ENCODE results near the gene GOLIM4. TPM values are rescaled to one million over a fixed set of nuclear protein-coding genes. Genes with fewer than 3 reads are reported as not detected.

GOLIM4 gene
- polyA plus RNA-seq, 1 experiment, result 35.1 TPM

DNA sequence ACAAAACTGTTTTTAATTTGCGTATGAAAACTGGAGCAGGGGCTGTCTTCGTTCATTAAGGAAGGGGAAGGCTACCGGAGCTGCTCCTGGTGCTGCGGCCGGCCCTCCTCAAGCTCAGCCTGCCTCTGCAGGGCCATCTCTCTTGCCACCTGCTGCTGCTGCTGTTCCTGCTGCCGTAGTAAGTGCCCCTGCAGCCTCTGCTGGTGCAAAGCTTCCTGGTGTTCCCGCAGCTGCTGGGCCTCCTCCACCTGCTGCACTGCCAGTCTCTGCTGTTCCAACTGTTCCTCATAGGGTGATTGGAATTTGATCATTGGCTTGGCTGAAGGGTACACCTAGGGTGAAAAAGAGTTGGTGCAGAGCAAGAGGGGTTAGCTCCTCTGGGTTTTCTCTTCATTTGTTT, 66.0 kb downstream of the GOLIM4 start:
- ChIA-PET POLR2A (no interaction called here), CTCF (interaction anchor here (1.1 to 4.7 kb wide), 4 partner anchors 11 to 136 kb away, joined by 3 to 33 read pairs (median 8); no protein-coding TSS in a partner anchor)
- Histone ChIP-seq H3K27me3 (ENCODE audit: control insufficient read depth, insufficient read depth, low read length) (no peaks in the 10 kb centered on the region), H3K36me3 (ENCODE audit: control insufficient read depth, insufficient read depth, low read length) (peaks cover 5% of the 10 kb centered on the region; the same call in 1 of the 2 replicates), H3K4me3 (ENCODE audit: low read depth, low read length) (no peak overlapping the region)
- DNase-seq (ENCODE audit: low read depth), result no peak
- TF ChIP-seq, protein P1, sequence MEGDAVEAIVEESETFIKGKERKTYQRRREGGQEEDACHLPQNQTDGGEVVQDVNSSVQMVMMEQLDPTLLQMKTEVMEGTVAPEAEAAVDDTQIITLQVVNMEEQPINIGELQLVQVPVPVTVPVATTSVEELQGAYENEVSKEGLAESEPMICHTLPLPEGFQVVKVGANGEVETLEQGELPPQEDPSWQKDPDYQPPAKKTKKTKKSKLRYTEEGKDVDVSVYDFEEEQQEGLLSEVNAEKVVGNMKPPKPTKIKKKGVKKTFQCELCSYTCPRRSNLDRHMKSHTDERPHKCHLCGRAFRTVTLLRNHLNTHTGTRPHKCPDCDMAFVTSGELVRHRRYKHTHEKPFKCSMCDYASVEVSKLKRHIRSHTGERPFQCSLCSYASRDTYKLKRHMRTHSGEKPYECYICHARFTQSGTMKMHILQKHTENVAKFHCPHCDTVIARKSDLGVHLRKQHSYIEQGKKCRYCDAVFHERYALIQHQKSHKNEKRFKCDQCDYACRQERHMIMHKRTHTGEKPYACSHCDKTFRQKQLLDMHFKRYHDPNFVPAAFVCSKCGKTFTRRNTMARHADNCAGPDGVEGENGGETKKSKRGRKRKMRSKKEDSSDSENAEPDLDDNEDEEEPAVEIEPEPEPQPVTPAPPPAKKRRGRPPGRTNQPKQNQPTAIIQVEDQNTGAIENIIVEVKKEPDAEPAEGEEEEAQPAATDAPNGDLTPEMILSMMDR (IDR thresholded peaks at IDR 0.05; ENCODE audit: insufficient read depth, low read depth, low read length), result no peak

DNA sequence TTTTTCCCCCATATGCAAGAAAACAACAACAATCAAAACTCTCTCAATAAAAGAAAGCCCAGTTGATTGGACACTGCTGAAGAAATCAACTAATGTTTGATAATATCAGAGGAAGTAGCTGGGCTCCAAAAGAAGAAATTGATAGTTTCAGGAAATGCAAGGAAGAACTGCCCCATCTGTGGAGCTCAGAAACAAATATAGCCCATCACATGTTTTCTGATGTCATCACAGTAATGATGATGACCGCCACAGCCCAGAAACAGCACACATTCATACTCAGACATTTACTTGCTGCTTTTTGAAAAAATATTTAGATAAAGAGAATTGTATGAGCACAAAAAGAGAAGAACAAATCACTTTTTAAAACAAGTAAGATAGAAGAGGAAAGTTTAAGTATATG, 67.6 kb downstream of the GOLIM4 start:
- TF ChIP-seq, protein P1 (IDR thresholded peaks at IDR 0.05; ENCODE audit: insufficient read depth, low read depth, low read length), result no peak
- Histone ChIP-seq H3K36me3 (ENCODE audit: control insufficient read depth, insufficient read depth, low read length) (peaks cover 8% of the 10 kb centered on the region; the same call in 1 of the 2 replicates), H3K4me3 (ENCODE audit: low read depth, low read length) (no peak overlapping the region), H3K27me3 (ENCODE audit: control insufficient read depth, insufficient read depth, low read length) (no peaks in the 10 kb centered on the region)
- no peak for DNase-seq (ENCODE audit: low read depth)
- POLR2A ChIA-PET, result no interaction called here
- CTCF ChIA-PET, result interaction anchor here (2.5 to 4.7 kb wide), 2 partner anchors 13 to 138 kb away, joined by 11 to 33 read pairs; no protein-coding TSS in a partner anchor

DNA sequence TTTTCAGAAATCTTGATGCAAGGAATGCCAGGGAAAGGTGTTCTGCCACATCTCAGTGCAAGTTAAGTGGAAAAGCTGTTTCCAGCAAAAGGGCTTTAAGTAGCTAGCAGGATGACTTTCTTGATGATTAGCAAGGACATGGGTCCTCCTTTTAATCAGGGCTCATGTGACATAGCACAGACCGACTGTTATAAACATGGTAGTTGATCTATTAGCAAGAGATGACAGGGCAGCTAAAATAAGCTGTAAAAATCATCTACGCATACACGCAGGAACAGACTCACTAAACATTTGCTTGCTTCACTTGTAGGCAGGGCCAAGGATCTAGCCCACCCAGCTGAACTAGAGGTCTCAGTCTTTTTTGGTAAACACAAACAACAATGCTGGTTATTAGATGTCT, 69.0 kb downstream of the GOLIM4 start:
- Histone ChIP-seq H3K27me3 (ENCODE audit: control insufficient read depth, insufficient read depth, low read length) (no peaks in the 10 kb centered on the region), H3K4me3 (ENCODE audit: low read depth, low read length) (no peak overlapping the region), H3K36me3 (ENCODE audit: control insufficient read depth, insufficient read depth, low read length) (peaks cover 9% of the 10 kb centered on the region)
- ChIA-PET CTCF (no interaction called here), POLR2A (no interaction called here)
- TF ChIP-seq, protein P1 (IDR thresholded peaks at IDR 0.05; ENCODE audit: insufficient read depth, low read depth, low read length), result no peak
- DNase-seq (ENCODE audit: low read depth), result no peak

DNA sequence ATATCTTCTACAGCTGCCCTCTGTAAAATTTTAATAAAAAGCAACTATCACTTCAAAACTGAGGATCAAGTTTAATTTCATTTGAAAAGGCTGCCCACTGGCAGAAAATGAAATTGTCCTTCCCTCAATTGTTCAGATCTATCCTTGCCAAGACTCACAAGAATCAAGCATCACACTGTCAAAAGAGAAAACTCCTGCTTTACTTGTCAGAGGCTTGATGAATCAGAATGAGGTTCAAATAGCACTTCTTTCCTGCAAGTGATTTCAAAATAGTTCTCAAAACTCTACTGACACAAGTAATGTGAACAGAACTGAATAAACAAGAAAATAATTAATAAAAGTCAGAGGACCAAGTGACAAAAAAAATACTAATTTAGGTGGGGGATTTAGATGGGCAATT, 70.6 kb downstream of the GOLIM4 start:
- H3K36me3 ChIP-seq (ENCODE audit: control insufficient read depth, insufficient read depth, low read length), result peaks cover 7% of the 10 kb centered on the region

DNA sequence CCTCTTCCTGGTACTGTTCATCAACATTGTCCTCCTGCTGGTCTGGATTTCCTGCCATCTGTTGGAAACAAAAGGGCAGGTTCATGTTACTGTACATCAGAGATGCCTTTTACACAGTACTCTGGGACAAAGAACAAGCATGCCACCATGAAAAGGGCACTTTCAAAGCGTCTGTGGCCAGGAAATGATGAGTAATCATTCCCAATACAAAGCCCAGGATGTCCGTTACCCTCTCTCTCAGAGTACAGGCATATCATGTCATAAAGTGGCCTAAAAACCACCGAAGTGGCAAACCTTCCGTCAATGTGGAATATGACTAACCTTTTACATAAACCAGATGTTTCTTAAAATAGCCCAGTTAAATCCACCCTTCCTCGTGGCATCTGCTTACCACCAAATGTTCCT, 71.2 kb downstream of the GOLIM4 start:
- Histone ChIP-seq H3K4me3 (ENCODE audit: low read depth, low read length) (no peak overlapping the region), H3K27me3 (ENCODE audit: control insufficient read depth, insufficient read depth, low read length) (no peaks in the 10 kb centered on the region), H3K36me3 (ENCODE audit: control insufficient read depth, insufficient read depth, low read length) (peaks cover 8% of the 10 kb centered on the region)
- DNase-seq (ENCODE audit: low read depth), result peak; percentile 78
- TF ChIP-seq, protein P1 (IDR thresholded peaks at IDR 0.05; ENCODE audit: insufficient read depth, low read depth, low read length), result no peak
- ChIA-PET POLR2A (no interaction called here), CTCF (no interaction called here)

More for the DNA sequence above, 70.6 kb downstream of the GOLIM4 start:
- Histone ChIP-seq H3K4me3 (ENCODE audit: low read depth, low read length) (no peak overlapping the region), H3K27me3 (ENCODE audit: control insufficient read depth, insufficient read depth, low read length) (no peaks in the 10 kb centered on the region)
- DNase-seq (ENCODE audit: low read depth), result no peak
- POLR2A ChIA-PET, result no interaction called here
- CTCF ChIA-PET, result no interaction called here
- TF ChIP-seq, protein P1 (IDR thresholded peaks at IDR 0.05; ENCODE audit: insufficient read depth, low read depth, low read length), result no peak

All from BJ (cell line).